HG03175 (cell line): Measurements from ENCODE around the gene RASGEF1C.
A peak's percentile ranks its signal among the peaks of the same experiment; 100 is the strongest.

Source experiments
- ATAC-seq: cut with Tn5 transposase; IDR thresholded peaks from one replicate; pipeline ENCODE4 v1.9.1; 2021; ENCODE audit warnings: mild to moderate bottlenecking, moderate library complexity; ENCODE audit not compliant: unreplicated experiment

Gene RASGEF1C

GRCh38 chr5:180086816-180087399 is 122.1 kb downstream of the RASGEF1C start:
- no peak for ATAC-seq

- no peak for ATAC-seq
Measured at GRCh38 chr5:180085837-180086236, 123.2 kb downstream of the RASGEF1C start.

- no peak for ATAC-seq
Measured at GRCh38 chr5:180084638-180085561, 124.1 kb downstream of the RASGEF1C start.

GRCh38 chr5:180083529-180084060 is 125.4 kb downstream of the RASGEF1C start:
- no peak for ATAC-seq

- no peak for ATAC-seq
Measured at GRCh38 chr5:180082633-180083420, 126.2 kb downstream of the RASGEF1C start.

GRCh38 chr5:180081481-180081880 is 127.5 kb downstream of the RASGEF1C start:
- ATAC-seq, result no peak

GRCh38 chr5:180080486-180081280 is 128.3 kb downstream of the RASGEF1C start:
- no peak for ATAC-seq

- no peak for ATAC-seq
Measured at GRCh38 chr5:180079702-180080466, 129.1 kb downstream of the RASGEF1C start.

- no peak for ATAC-seq
Measured at GRCh38 chr5:180078348-180078747, 130.7 kb downstream of the RASGEF1C start.

- ATAC-seq, result no peak
Measured at GRCh38 chr5:180077594-180078284, 131.3 kb downstream of the RASGEF1C start.

- no peak for ATAC-seq
Measured at GRCh38 chr5:180075703-180076102, 133.3 kb downstream of the RASGEF1C start.

- ATAC-seq, result no peak
Measured at GRCh38 chr5:180074462-180074861, 134.5 kb downstream of the RASGEF1C start.

GRCh38 chr5:180072556-180072955 is 136.5 kb downstream of the RASGEF1C start:
- ATAC-seq, result no peak

GRCh38 chr5:180072256-180072548 is 136.8 kb downstream of the RASGEF1C start:
- ATAC-seq, result no peak

GRCh38 chr5:180071531-180072255 is 137.3 kb downstream of the RASGEF1C start, which contains the start of gene RNF130:
Gene RNF130 (minus strand): TSS chr5:180071759. CDS start chr5:180071702, 57 bp downstream.
- peak; percentile 60 for ATAC-seq

GRCh38 chr5:180070756-180071530 is 138.1 kb downstream of the RASGEF1C start:
- ATAC-seq, result peak; percentile 27

- ATAC-seq, result no peak
Measured at GRCh38 chr5:180069589-180070247, 139.3 kb downstream of the RASGEF1C start.
